ENCODE results near the gene RAD51B. TPM values are rescaled to one million over a fixed set of nuclear protein-coding genes. Genes with fewer than 3 reads are reported as not detected.

The RAD51B gene
- total and polyA plus RNA-seq, 9 of the 15 experiments (the other 6 are each of a cell fraction or from before 2014, with no cell fraction given), result 8.5 to 17.3 (median 11.3) TPM

GRCh38 chr14:68234101-68234905, 414.7 kb downstream of the RAD51B start:
- no peak for ATAC-seq
- 62% methylated on average over 3 of the region's 3 CpGs for WGBS (ENCODE audit: insufficient coverage, low coverage, missing lambda C conversion rate)
- no peaks in the 10 kb centered on the region for H3K9me1 ChIP-seq (ENCODE audit: control insufficient read depth, insufficient read depth, low read length)
- H2AFZ ChIP-seq (ENCODE audit: low read depth, low read length), result no peak overlapping the region
- POLR2A ChIA-PET, result interaction anchor here (1.9 kb wide), 1 partner anchor 11 kb away, joined by 6 read pairs; no protein-coding TSS in a partner anchor
- no peaks in the 10 kb centered on the region for H3K9me3 ChIP-seq (replicated peaks; ENCODE audit: control insufficient read depth, insufficient read depth, low read depth, low read length)
- no TSS peak for BruUV-seq (replicated peaks)
- in situ Hi-C loops (cut with MboI), result no loop called here
- intact Hi-C loops (cut with micrococcal nuclease), result no loop called here
- no peak for DNase-seq (ENCODE audit: extremely low read depth in 1 of 4, low spot score in 3 of 4)
- H3K36me3 ChIP-seq (ENCODE audit: control insufficient read depth, insufficient read depth, low read length), result no peaks in the 10 kb centered on the region
- no peaks in the 10 kb centered on the region for H3K27me3 ChIP-seq (ENCODE audit: control insufficient read depth in 2 of 2, insufficient read depth in 2 of 2, low read length in 2 of 2)
- CTCF ChIA-PET (ENCODE audit: low intra/inter-chr PET ratio), result no interaction called here
- TF ChIP-seq KDM4B (IDR thresholded peaks at IDR 0.05; ENCODE audit: borderline replicate concordance in 2 of 2, low read depth in 1 of 2), result no peak
- H4K20me1 ChIP-seq (replicated peaks; ENCODE audit: control insufficient read depth, insufficient read depth, low read length), result no peaks in the 10 kb centered on the region
- H3K4me1 ChIP-seq (replicated peaks in 1 of 2; ENCODE audit: control insufficient read depth in 2 of 2, insufficient read depth in 2 of 2, low read length in 2 of 2), result peaks cover 0 to 13% of the 10 kb centered on the region in 2 experiments; a peak in 3 of 5 replicates
- no peak overlapping the region for H3K4me2 ChIP-seq (ENCODE audit: insufficient read depth, low read length)
- FAIRE-seq, result no peak
- H3K79me2 ChIP-seq (ENCODE audit: control insufficient read depth, insufficient read depth, low read length), result no peaks in the 10 kb centered on the region
- no peak overlapping the region for H3K9ac ChIP-seq (ENCODE audit: insufficient read depth in 1 of 2, low read depth in 2 of 2, low read length in 2 of 2)
- H3K27ac ChIP-seq (ENCODE audit: extremely low read depth, low read depth, low read length), result no peak overlapping the region
- no peak overlapping the region for H3K4me3 ChIP-seq

- in situ Hi-C loops (cut with MboI), result no loop called here
- POLR2A ChIA-PET, result no interaction called here
- no peaks in the 10 kb centered on the region for H3K9me3 ChIP-seq (replicated peaks; ENCODE audit: control insufficient read depth, insufficient read depth, low read depth, low read length)
- no peak for ATAC-seq
- H3K27me3 ChIP-seq (ENCODE audit: control insufficient read depth in 2 of 2, insufficient read depth in 2 of 2, low read length in 2 of 2), result no peaks in the 10 kb centered on the region
- intact Hi-C loops (cut with micrococcal nuclease), result no loop called here
- no peaks in the 10 kb centered on the region for H3K9me1 ChIP-seq (ENCODE audit: control insufficient read depth, insufficient read depth, low read length)
- H2AFZ ChIP-seq (ENCODE audit: low read depth, low read length), result no peak overlapping the region
- BruUV-seq (replicated peaks), result no TSS peak
- CTCF ChIA-PET (ENCODE audit: low intra/inter-chr PET ratio), result no interaction called here
- no peak overlapping the region for H3K4me2 ChIP-seq (ENCODE audit: insufficient read depth, low read length)
- no peak for DNase-seq (ENCODE audit: extremely low read depth in 1 of 4, low spot score in 3 of 4)
- H3K36me3 ChIP-seq (ENCODE audit: control insufficient read depth, insufficient read depth, low read length), result no peaks in the 10 kb centered on the region
- H4K20me1 ChIP-seq (replicated peaks; ENCODE audit: control insufficient read depth, insufficient read depth, low read length), result no peaks in the 10 kb centered on the region
- no peak overlapping the region for H3K4me3 ChIP-seq
- no peaks in the 10 kb centered on the region for H3K79me2 ChIP-seq (ENCODE audit: control insufficient read depth, insufficient read depth, low read length)
- H3K4me1 ChIP-seq (replicated peaks in 1 of 2; ENCODE audit: control insufficient read depth in 2 of 2, insufficient read depth in 2 of 2, low read length in 2 of 2), result peaks cover 0 to 20% of the 10 kb centered on the region in 2 experiments; a peak in 3 of 5 replicates
- 65% methylated on average over 3 of the region's 3 CpGs for WGBS (ENCODE audit: insufficient coverage, low coverage, missing lambda C conversion rate)
- FAIRE-seq, result no peak
- no peak overlapping the region for H3K27ac ChIP-seq (ENCODE audit: extremely low read depth, low read depth, low read length)
- H3K9ac ChIP-seq (ENCODE audit: insufficient read depth in 1 of 2, low read depth in 2 of 2, low read length in 2 of 2), result no peak overlapping the region
- TF ChIP-seq FOXP4 (CRISPR knock-in tag; IDR thresholded peaks at IDR 0.05; ENCODE audit: borderline replicate concordance), result no peak
- no peak for TF ChIP-seq POU5F1 (IDR thresholded peaks at IDR 0.05; ENCODE audit: borderline replicate concordance, low read depth, low read length, partially characterized antibody)
- no peak for TF ChIP-seq WHSC1 (IDR thresholded peaks at IDR 0.05; ENCODE audit: low read length)
- TF ChIP-seq ZNF77 (CRISPR knock-in tag; IDR thresholded peaks at IDR 0.05), result no peak
- no peak for TF ChIP-seq TCF15 (CRISPR knock-in tag; IDR thresholded peaks at IDR 0.05)
- no peak for TF ChIP-seq KDM4B (IDR thresholded peaks at IDR 0.05; ENCODE audit: borderline replicate concordance in 2 of 2, low read depth in 1 of 2)
- TF ChIP-seq MTF1 (CRISPR knock-in tag; IDR thresholded peaks at IDR 0.05; ENCODE audit: borderline replicate concordance), result no peak
- TF ChIP-seq DEAF1 (CRISPR knock-in tag; IDR thresholded peaks at IDR 0.05), result no peak
- TF ChIP-seq CCAR2 (IDR thresholded peaks at IDR 0.05; ENCODE audit: low read depth, low read length), result no peak
- no peak for TF ChIP-seq NCOR1 (IDR thresholded peaks at IDR 0.05)
Observed at GRCh38 chr14:68235011-68235410, 415.4 kb downstream of the RAD51B start.

Measured in K562 (cell line).